Lung (tissue), 12 donors: ENCODE results near the gene FUCA1. TPM values are rescaled to one million over a fixed set of nuclear protein-coding genes. Genes with fewer than 3 reads are reported as not detected.
A peak's percentile ranks its signal among the peaks of the same experiment; 100 is the strongest.
"Not testable (repeated sequence)": the region's sequence is repeated elsewhere in the genome, so short reads cannot be mapped to it uniquely, and the experiment has no call there.

ENCODE experiments used
- ATAC-seq: fragments of 200-7000 bp; cut with Tn5 transposase; one replicate; pipeline ENCODE4 v1.9.1; 2020; ENCODE audit warnings: moderate number of reproducible peaks; ENCODE audit not compliant: insufficient read depth, low FRiP score
- DNase-seq, 3 donors: peaks; one replicate each; pipeline ENCODE4 v3.0.0-alpha.2; 2013 to 2017
- H3K27ac ChIP-seq, 2 donors: one replicate each; pipeline ENCODE4 v1.5.1; 2013; ENCODE audit warnings: mild to moderate bottlenecking in 2 of 2, moderate library complexity in 2 of 2, control low read depth in 1 of 2, inconsistent platforms in 1 of 2, low read depth in 1 of 2, low read length in 1 of 2
- H3K27me3 ChIP-seq, 3 donors: one replicate each; pipeline ENCODE4 v1.5.1; 2013; ENCODE audit warnings: low read length in 2 of 3; ENCODE audit not compliant: control insufficient read depth in 3 of 3, insufficient read depth in 3 of 3
- H3K36me3 ChIP-seq, 4 donors: one replicate each; pipeline ENCODE4 v1.5.1; 2013; ENCODE audit warnings: low read length in 4 of 4, mild to moderate bottlenecking in 1 of 4, moderate library complexity in 1 of 4; ENCODE audit not compliant: control insufficient read depth in 4 of 4, insufficient read depth in 4 of 4
- H3K4me1 ChIP-seq, 5 donors: one replicate each; pipeline ENCODE4 v1.5.1; 2013; ENCODE audit warnings: low read length in 5 of 5, mild to moderate bottlenecking in 2 of 5, moderate library complexity in 1 of 5; ENCODE audit not compliant: control insufficient read depth in 5 of 5, insufficient read depth in 5 of 5
- H3K4me3 ChIP-seq: one replicate; pipeline ENCODE4 v1.5.1; 2013; ENCODE audit warnings: mild to moderate bottlenecking, control low read depth, moderate library complexity
- H3K9ac ChIP-seq, 2 donors: one replicate each; pipeline ENCODE4 v1.5.1; 2013; ENCODE audit warnings: low read length in 2 of 2, control low read depth in 1 of 2; ENCODE audit not compliant: insufficient read depth in 1 of 2
- H3K9me3 ChIP-seq, 4 donors: one replicate each; pipeline ENCODE4 v1.5.1; 2013; ENCODE audit warnings: low read length in 3 of 4, mild to moderate bottlenecking in 1 of 4, moderate library complexity in 1 of 4; ENCODE audit not compliant: control insufficient read depth in 4 of 4, insufficient read depth in 3 of 4
- CTCF ChIP-seq: IDR thresholded peaks from 2 replicates; pipeline ENCODE4 v1.5.1; 2012; ENCODE audit warnings: mild to moderate bottlenecking; ENCODE audit errors: control extremely low read depth, extremely low read depth
- WGBS, 2 donors: extraction: QIAGEN DNeasy Blood & Tissue Kit; methylation state at CpG; one replicate each; pipeline ENCODE4 v1.1.7; 2013; 5-methylcytosine and 5-hydroxymethylcytosine counted together
- polyA plus RNA-seq, 2 donors: library from polyadenylated mRNA; stranded (reverse); fragments of 200-250 nt; gene quantifications; one replicate each; pipeline ENCODE4 v1.2.1, GENCODE V29; 2013
- total RNA-seq, 2 donors: library from RNA; depleted of rRNA in 1 of 2; stranded (reverse); fragments of >200 nt in 1 of 2; gene quantifications; one replicate each; pipeline ENCODE4 v1.2.1, GENCODE V29; 2014 to 2021
- donor health status: control.
- donor health status: control.
- donor health status: Bipolar disorder and iron deficiency.
- donor health status: healthy.
- donor health status: DM: yes; HTN: yes; CAD: no.

The FUCA1 gene
- total and polyA plus RNA-seq, 4 donors: 31.2 to 41.1 (median 35.6) TPM

- no peak overlapping the region for H3K9ac ChIP-seq
- TF ChIP-seq CTCF: no peak
- no peaks in the 10 kb centered on the region for H3K9me3 ChIP-seq
- 90 to 94% methylated on average over 11 to 12 of the region's 12 CpGs for WGBS, 2 donors
- DNase-seq: no peak
- H3K27me3 ChIP-seq: no peaks in the 10 kb centered on the region
- no peak overlapping the region for H3K4me3 ChIP-seq
- ATAC-seq: no peak
- H3K4me1 ChIP-seq: peaks cover 0 to 5% (median 0%) of the 10 kb centered on the region in 5 donors
- peaks cover 0 to 10% (median 9%) of the 10 kb centered on the region in 4 donors for H3K36me3 ChIP-seq
- peak overlapping the region in 1 of 2 donors; percentile 62 for H3K27ac ChIP-seq
Measured at GRCh38 chr1:23848673-23849616, 19.1 kb downstream of the FUCA1 start.

GRCh38 chr1:23847482-23848095, 20.5 kb downstream of the FUCA1 start:
- not testable (repeated sequence) for H3K4me3 ChIP-seq, H3K27ac ChIP-seq, H3K4me1 ChIP-seq, DNase-seq, ATAC-seq, H3K9ac ChIP-seq, H3K9me3 ChIP-seq, H3K27me3 ChIP-seq
- peaks cover 0 to 10% (median 9%) of the 10 kb centered on the region in 4 donors for H3K36me3 ChIP-seq
- 94 to 100% methylated on average over 2 of the region's 2 CpGs for WGBS, 2 donors

GRCh38 chr1:23845163-23845562, 22.9 kb downstream of the FUCA1 start:
- WGBS, 2 donors: 95 to 97% methylated on average over 2 of the region's 2 CpGs
- peaks cover 0 to 10% (median 9%) of the 10 kb centered on the region in 4 donors for H3K36me3 ChIP-seq
- no peak overlapping the region for H3K4me3 ChIP-seq

More at GRCh38 chr1:23845163-23845562, 22.9 kb downstream of the FUCA1 start:
- no peak for DNase-seq
- H3K27ac ChIP-seq: no peak overlapping the region
- ATAC-seq: no peak
- TF ChIP-seq CTCF: no peak
- peaks cover 0 to 3% (median 0%) of the 10 kb centered on the region in 3 donors for H3K27me3 ChIP-seq
- no peak overlapping the region for H3K9ac ChIP-seq
- peaks cover 0 to 5% (median 0%) of the 10 kb centered on the region in 5 donors for H3K4me1 ChIP-seq
- H3K9me3 ChIP-seq: no peaks in the 10 kb centered on the region
